Measurements from ENCODE around the gene KIF1B.

DNA sequence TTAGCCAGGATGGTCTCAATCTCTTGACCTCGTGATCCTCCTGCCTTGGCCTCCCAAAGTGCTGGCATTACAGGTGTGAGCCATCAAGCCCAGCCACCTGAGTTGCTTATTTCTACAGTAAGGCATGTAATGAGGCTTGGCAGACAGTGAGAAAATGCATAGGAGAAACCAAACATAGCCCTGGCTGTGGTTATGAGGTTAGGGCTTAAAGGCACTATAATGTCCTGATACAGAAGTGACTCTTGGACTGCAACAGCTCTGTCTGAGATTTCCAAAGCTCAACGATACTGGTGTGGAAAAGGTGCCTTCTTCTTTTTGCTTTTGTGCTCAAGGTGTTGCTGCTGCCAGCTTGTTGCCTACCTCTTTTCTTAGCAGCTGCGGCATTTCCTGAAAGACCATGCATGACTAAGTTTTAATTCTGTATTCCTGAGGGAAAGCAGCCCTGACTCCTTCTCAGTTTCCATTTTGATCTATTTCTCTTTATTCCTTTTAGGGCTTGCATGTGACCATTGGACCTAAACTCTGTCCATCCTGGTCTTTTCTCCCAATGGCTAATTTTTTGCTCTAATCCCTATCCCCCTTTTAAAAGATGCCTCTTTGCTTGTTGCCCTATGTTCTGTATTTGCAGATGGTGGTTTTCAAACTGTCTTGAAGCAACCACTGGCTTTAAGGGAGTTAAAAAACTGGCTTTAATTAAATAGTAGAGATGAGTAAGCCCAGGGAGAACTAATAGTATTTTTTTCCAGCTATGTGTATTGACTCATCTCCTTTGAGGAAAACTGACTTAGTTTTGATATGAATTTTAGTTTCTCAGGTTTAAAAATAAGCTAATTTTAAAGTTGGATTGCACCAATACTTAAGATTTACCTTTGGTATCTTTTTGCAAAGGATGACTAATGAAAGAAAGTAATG is 70.3 kb downstream of the KIF1B start:
- TF ChIP-seq CTCF (IDR thresholded peaks at IDR 0.05; ENCODE audit: low read length) (no peak), EZH2 (optimal IDR thresholded peaks at IDR 0.05; ENCODE audit: low read depth, low read length) (no peak)

Measured in MM.1S (cell line).